Adipose tissue (tissue), 3 donors: Measurements from ENCODE around the gene RMC1. TPM values are rescaled to one million over a fixed set of nuclear protein-coding genes. Genes with fewer than 3 reads are reported as not detected.
"Not testable (repeated sequence)": the region's sequence is repeated elsewhere in the genome, so short reads cannot be mapped to it uniquely, and the experiment has no call there.

ENCODE experiments used
- H3K27ac ChIP-seq: one replicate; pipeline ENCODE4 v1.5.1; 2013; ENCODE audit warnings: low read depth, low read length
- WGBS, 3 donors: extraction: QIAGEN DNeasy Blood & Tissue Kit; methylation state at CpG; one replicate each; pipeline ENCODE4 v1.1.7; 2013; 5-methylcytosine and 5-hydroxymethylcytosine counted together
- polyA plus RNA-seq, 3 donors: library from polyadenylated mRNA; stranded (reverse); fragments of 200-250 nt; gene quantifications; one replicate each; pipeline ENCODE4 v1.2.3, GENCODE V29; 2013
- donor health status: healthy with polysubstance abuse.
- donor health status: Bipolar disorder and iron deficiency.
- donor health status: healthy.

The RMC1 gene
- polyA plus RNA-seq, result 10 to 100 TPM; 13.3 to 23.9 (median 18.4) TPM

DNA sequence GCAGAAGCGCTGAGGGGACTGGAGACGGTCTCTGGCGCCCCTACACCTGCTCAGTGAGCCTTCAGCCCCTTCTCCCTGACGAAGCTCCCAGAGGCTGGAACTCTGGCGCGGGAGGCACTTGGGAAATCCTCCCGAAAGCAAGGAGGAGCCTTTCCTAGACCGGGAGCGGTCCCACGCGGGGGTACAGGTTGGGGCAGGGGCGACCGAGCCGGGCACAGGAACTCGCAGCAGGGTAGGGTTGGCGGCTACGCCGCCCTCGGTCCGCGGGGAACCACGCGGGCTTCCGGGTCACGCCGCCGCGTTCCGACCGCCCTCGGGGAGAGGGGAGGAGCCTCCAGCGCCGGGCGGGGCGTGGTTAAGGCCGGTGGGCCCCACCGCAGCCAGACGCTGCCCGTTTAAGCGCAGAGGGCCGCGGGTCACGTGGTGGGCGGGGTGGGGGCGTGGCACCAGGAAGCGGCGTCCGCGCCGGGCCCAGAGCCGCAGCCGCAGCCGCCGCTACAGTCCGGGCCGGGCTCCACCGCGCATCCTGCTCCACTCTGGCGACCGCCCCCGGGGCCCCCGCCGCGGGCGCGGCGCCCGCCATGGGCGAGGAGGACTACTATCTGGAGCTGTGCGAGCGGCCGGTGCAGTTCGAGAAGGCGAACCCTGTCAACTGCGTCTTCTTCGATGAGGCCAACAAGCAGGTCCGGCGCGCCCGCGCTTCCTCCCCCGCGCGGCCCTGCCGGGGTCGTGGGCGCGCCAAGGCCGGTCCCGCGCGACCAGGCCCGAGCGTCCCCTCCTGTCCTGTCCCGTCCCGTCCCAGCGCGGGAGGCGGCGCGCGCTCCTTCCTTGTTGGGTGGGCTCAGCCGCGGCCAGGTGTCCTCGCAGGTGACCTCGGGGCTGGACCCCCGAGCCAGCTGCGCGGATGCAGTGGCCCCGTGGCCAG lies at the start of gene RMC1:
Gene RMC1, plus strand, starts transcription at position 474 of the 925 bp plus-strand sequence. Its CDS starts 108 bp downstream, at position 582.
- no peak within 1 kb of the TSS for H3K27ac ChIP-seq
- 0 to 1% (median 0%) methylated on average over 101 to 110 of the region's 110 CpGs for WGBS, 3 donors

DNA sequence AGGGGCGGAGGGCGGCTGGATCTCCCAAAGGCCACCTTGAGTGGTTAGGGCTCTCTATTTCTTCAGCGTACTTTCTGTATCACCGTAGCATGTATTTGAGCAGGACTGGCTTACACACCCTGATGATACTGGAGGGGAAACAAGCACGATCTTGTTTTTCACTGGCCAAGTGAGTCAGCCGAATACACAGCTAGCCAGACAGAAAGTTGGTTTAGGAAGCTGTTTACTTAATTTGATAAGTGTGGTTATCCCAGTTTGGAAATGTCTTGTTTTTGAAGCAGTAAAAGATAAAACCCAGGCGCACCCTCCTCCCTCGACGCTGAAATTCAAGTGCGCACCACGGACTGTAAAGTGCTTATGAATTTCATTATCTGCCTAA lies 49.6 kb upstream of the RMC1 start:
- WGBS, 3 donors, result 1 to 2% (median 1%) methylated on average over 11 of the region's 11 CpGs
- peak overlapping the region; percentile 68 for H3K27ac ChIP-seq

DNA sequence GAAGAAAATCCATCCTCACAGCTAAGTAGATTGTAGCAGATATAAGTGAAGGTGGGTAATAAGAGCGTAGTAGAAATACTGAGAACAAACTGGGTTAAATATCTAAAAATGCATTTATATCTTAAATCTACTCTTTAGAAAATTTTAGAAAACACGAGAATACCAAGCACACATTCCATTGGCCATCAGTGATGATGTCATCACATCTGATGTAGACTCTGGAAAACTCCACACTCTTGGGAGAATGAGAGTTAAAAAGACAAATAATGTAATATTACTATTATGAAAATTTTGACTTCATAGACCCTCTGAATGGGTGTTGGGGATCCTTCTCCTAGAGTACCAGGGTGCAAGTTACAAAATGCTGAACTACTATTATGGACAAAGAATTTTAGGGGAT lies 46.5 kb upstream of the RMC1 start:
- WGBS, 3 donors, result 90 to 91% (median 90%) methylated on average over 2 of the region's 2 CpGs
- no peak overlapping the region for H3K27ac ChIP-seq

DNA sequence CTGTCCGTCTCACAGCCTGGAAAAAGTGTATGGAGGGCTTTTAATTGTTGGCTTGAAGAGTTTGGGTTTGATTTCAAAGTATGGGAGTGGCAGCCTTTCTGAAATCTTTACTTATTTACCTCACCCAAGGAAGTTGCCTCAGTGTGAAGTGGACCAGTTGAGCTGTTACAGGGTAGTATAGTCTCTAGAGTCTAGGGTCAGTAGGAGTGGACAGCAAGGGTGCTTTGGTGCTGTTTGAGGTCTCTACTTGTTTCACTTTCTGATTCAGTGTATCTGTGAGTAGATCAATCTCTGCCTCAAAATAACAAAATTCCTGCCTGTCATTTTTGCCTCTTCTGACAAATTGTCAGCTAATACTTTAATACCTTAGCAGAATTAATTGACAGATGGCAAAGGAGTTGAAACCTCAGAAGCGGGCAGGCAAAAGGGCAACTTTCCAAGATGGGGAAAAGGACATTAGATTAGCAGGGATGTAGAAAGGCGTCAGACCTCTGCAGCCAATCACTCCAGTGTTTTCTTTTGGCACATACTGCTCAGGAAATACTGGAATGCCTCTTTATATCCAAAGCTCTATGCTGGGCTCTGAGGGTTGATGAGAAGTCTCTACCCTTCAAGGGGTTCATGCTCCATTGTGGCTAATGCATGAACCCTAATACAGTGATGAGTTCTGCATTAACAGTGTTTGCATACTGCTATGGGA lies 44.3 kb upstream of the RMC1 start:
- H3K27ac ChIP-seq, result no peak overlapping the region
- WGBS, 3 donors, result 55 to 81% (median 80%) methylated on average over 3 of the region's 3 CpGs

DNA sequence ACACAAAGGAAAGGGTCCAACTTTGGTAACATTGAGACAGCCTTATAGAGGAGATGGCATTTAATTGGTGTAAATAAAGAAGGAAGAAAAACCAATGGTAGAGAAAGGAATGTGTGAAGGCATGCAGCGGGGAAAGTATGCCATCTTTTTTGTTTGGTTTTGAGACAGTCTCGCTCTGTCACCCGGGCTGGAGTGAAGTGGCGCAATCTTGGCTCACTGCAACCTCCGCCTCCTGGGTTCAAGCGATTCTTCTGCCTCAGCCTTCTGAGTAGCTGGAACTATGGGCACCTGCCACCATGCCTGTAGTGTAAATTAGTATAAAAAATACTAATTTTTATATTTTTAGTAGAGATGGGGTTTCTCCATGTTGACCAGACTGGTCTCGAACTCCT lies 43.8 kb upstream of the RMC1 start:
- WGBS, 3 donors, result 65 to 91% (median 80%) methylated on average over 7 of the region's 7 CpGs
- no peak overlapping the region for H3K27ac ChIP-seq

DNA sequence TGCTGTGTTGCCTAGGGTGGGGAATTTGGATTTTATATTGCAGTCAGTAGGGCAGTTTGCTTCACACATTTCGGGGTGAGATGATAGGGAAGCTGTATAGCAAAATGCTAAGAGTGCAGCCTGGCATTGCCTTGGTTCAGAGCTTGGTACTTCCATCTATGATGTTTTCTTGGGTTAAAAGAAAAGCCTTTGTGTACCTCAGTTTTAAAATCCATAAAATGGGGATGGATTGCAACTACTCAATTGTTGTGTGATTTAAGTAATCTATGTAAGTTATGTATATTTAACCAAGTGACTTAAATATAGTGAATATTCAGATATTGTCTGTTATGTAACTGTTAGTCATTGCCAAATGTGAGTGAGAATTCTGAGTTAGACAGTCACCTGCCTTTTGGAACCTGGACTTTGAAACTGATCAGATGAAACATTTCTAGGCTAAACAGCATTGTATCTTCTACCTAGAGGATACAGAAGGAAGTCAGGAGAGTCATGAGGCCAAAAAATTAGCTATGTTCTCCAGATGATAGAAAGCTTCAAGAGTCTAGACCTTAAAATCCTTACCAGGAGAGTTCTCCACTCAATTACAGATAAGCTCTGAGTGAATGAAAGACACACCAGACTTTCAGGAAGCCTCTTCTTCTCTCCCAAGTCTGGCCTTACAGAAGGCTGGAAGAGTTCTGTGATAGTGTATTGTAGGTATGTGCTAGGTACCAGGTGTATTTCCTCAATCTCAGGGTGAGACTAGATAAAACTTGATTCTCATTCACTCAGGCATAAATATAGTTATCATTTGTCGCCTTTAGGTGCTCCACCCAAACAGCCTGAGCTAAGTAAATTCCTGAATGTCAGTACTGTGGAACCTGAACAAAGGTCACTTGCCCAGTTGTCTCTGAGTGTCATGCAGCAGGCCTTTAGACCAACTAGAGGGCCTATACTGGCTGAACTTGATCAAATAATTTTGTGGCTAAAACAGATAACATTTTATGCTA lies 42.7 kb upstream of the RMC1 start:
- no peak overlapping the region for H3K27ac ChIP-seq
- WGBS, 3 donors, result 59 to 87% (median 87%) methylated on average over 2 of the region's 2 CpGs

DNA sequence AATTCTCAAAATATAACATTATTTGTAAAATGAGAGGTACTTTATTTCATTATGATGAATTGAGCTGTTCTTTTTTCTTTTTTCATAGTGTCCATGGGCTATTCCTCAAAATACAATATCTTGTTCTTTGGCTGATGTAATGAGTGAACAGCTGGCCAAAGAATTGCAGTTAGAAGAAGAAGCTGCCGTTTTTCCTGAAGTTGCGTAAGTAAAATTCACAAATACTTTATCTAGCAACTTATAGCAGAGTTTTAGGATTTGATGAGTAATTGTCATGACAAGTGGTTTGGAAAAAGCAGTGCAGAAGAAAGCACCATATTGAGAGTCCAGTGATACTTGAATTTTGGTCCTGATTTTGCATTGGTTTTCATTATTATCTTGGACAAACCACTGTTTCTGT lies 40.4 kb upstream of the RMC1 start:
- WGBS, 3 donors, result 50 to 78% (median 53%) methylated on average over 2 of the region's 2 CpGs
- no peak overlapping the region for H3K27ac ChIP-seq

DNA sequence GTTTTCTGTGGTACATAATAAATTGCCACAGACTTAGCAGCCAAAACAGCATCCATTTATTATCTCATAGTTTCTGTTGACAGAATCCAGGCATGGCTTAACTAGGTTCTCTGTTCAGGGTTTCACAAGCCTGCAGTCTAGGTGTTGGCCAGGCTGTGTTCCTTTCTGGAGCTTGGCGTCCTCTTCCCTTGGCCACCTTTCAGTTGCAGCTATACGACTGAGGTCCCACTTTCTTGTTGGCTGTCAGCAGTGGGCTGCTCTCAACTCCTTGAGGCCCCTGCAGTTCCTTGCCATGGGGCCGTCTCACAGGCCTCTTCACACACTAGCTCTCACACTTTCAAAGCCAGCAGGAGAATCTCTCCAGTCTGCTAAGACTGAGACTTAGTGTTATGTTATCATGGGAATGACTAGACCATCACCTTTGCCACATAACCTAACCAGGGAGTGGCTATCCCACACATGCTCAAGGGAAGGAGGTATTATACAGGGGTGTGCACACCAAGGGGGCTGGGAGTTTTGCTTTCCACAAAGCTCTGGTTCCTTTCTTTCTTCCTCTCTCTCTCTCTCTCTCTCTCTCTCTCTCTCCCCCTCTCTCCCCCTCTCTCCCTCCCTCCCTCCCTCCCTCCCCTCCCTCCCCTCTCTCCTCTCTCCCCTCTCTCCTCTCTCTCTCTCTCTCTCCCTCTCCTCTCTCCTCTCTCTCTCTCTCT lies 34.4 kb upstream of the RMC1 start:
- WGBS, 3 donors, result 64 to 83% (median 74%) methylated on average over 3 of the region's 3 CpGs
- no peak overlapping the region for H3K27ac ChIP-seq

DNA sequence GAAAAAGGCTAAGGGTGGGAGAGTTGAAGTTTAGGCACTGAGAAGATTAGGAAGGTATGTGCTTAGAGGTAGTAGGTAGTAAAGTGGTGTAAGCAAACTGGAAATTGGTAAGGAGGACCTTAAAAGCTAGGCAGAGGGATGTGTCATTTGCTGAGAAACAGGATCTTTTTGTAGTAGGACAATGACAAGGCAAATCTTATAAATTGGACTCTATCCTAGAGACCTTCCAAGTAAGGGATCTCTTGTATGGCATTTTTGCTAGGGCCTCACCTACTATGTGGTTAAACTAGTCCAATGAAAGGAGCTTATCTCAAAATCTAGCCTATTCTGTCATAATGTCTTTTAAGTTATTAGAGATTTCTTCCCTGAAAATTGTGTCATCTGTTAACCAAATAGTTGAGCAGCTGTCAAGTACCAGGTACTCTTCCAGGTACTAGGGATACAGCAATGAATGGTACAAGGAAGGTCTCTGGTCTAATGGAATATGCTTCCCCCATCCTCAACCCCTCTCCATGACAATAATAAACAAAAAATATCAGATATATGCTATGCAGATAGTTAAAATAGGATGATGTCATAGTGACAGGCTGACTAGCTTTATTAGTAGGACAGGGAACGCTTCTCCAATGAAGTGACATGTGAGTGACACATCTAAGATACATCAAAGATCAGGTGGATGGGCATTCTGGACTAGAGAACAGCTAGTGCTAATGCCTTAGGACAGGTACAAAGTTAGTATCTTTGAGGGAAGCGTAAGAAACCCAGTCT lies 32.5 kb upstream of the RMC1 start:
- WGBS, 3 donors, result 94 to 100% (median 100%) methylated on average over 2 of the region's 2 CpGs
- no peak overlapping the region for H3K27ac ChIP-seq

DNA sequence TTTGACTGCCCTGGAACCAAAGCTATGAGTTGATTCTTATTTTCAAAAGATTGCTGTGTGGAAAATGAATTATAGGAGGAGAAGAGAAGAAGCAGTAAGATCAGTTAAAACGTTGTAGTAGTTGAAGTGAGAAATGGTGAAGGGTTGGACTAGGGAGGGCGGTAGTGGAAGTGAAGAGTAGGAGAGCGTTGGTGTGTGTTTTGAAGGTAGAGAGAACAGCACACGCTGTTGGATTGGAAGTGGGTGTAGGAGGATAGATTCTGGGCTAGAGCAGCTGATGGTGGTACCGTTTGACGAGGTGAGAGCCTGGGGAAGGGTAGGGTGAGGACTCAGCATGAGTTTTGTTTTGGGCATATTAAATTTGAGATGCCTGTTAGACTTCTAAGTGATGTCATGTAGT lies 31.8 kb upstream of the RMC1 start:
- WGBS, 3 donors, result 93 to 94% (median 93%) methylated on average over 6 of the region's 6 CpGs
- no peak overlapping the region for H3K27ac ChIP-seq

DNA sequence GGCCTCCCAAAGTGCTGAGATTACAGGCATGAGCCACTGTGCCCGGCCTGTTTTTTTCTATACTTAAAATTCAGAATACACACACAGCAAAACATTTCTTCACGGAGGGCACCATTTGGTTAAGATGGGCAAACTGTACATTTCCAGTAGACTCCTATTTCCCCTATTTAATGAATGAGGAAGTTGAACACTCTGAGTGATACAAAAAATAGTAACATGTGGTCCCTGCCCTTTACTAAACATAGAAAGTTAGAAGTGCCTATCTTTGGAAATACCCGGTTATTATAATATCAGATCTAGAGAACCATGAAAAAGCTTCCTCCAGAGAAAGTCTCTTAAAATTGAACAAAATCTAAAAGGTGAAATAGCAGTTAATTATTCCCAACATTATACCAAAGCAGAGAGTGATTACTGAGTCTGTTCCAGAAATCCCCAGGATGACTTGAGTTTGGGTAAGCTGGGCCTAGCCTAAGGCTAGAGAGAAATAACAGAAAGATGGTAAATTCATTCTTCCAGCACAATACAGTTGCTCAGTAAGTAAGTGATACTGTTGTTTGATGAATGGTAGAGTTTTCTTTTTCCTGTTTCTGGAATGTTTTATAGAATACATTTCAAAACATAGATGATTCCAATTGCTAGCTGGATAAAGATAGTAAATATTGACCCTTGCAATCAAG lies 23.3 kb upstream of the RMC1 start:
- no peak overlapping the region for H3K27ac ChIP-seq
- WGBS, 3 donors, result 44 to 85% (median 60%) methylated on average over 3 of the region's 3 CpGs

DNA sequence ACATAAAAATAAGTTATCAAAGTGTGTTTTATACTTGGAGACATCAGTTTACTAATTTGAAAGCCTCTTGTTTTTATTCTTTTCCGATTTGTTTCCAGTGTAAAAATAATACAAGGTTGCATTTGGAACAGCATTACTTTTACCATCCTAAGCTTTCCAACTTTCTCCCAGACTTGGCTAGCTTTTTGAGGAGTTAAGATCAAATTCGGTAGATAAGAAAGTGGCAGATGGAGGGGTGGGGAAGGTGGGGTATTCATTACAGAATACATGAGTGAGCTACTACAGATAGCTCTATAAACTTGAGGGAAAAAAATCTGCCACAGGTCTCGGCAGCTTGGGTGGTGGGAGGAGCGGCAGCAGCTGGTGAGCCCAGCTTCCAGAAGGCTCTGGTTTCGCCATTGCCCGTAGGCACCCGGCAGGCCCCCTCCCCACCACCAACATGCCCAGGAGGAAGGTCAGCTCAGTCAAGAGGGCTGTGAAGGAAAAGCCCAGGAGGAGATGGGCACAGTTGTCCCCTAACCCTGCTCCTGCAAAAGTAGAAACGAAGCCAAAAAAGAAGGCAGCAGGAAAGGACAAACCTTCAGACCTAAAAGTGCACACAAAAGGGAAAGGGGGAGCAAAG lies 18.6 kb upstream of the RMC1 start:
- no peak overlapping the region for H3K27ac ChIP-seq
- whole genome bisulfite sequencing, 3 donors, result 64 to 68% (median 65%) methylated on average over 8 of the region's 8 CpGs

DNA sequence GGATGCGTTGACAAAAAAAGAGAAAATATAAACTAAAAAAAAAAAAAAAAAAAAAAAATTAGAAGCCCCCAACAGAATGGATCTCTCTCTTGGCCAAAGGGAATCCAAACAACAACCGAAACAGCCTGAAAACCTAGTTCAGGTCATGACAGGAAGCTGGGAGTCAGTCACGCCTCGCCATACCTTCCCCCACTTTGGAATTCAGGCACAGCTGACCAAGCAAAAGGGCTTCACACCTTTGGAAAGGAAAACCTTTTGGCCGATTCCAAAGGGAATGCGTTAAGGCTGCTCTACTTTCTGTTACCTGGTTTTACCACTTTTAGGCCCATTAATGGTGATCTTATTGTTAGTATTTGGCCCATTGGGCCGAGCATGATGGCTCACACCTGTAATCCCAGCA lies 17.9 kb upstream of the RMC1 start:
- 68 to 95% (median 84%) methylated on average over 7 of the region's 7 CpGs for WGBS, 3 donors
- H3K27ac ChIP-seq, result no peak overlapping the region

DNA sequence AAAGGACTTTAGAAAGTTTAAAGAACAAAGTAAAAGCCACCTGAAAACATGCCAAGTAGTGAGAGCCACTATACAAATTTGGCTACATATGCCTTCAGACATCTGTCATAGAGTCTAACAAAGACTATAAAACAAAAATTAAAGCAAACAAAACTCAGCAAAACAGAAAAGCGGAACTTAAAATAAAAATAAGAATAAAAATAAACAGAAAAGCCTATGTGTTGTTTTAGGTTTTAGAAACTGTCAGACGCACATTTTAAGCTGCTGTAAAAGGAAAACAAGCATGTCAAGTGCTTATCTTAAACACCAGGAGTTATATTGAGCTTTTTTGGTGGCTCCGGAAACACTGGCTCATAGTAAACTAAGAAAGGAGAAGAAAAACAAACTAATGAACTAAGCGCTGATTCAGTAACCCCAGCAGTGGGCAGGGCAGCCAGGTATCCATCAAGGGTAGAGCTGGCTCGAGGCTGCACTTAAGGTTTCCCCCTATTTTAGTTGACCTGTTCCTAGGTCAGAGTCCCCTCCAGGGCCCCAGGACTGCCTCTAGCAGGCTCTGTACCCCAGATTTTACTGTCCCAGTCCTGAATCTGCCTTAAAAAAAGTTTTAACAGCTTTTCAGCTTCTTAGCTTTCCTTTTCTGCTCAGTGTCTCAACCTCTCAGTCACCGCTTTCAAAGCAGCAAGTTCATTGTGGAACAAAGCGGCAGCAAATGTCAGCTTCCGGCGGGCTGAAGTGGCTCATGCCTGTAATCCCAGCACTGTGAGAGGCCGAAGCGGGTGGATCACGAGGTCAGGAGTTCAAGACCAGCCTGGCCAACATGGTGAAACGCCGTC lies 15.4 kb upstream of the RMC1 start:
- 28 to 44% (median 34%) methylated on average over 14 of the region's 14 CpGs for WGBS, 3 donors
- H3K27ac ChIP-seq, result no peak overlapping the region

DNA sequence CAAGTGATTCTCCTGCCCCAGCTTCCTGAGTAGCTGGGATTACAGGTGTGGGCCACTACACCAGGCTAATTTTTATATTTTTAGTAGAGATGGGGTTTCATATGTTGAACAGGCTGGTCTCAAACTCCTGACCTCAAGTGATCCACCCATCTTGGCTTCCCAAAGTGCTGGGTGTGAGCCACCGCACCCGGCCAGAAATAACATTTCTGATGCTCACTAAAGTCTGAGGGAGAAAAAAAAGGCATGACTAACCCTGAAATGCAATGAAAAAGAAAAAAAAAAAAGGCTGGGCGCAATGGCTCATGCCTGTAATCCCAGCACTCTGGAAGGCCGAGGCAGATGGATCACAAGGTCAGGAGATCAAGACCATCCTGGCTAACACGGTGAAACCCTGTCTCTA lies 13.7 kb upstream of the RMC1 start:
- 85 to 96% (median 92%) methylated on average over 4 to 5 of the region's 5 CpGs for WGBS, 3 donors
- H3K27ac ChIP-seq, result not testable (repeated sequence)

DNA sequence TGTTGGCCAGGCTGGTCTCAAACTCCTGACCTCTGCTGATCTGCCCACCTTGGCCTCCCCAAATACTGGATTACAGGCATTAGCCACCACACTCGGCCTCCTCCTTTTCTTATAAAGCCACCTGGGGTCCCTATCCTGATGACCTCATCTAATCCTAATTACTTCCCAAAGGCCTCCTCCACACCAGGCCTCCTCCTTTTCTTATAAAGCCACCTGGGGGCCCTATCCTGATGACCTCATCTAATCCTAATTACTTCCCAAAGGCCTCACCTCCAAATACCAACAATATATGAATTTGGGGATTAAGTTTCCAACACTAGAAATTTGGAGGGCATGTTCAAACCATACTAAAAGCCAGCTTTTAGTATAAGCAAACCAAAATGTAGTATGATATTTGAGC lies 9.7 kb upstream of the RMC1 start:
- H3K27ac ChIP-seq, result no peak overlapping the region
- 83 to 92% (median 87%) methylated on average over 1 of the region's 1 CpG for WGBS, 3 donors
